ENCODE results near the gene CBFA2T3.

The CBFA2T3 gene

DNA sequence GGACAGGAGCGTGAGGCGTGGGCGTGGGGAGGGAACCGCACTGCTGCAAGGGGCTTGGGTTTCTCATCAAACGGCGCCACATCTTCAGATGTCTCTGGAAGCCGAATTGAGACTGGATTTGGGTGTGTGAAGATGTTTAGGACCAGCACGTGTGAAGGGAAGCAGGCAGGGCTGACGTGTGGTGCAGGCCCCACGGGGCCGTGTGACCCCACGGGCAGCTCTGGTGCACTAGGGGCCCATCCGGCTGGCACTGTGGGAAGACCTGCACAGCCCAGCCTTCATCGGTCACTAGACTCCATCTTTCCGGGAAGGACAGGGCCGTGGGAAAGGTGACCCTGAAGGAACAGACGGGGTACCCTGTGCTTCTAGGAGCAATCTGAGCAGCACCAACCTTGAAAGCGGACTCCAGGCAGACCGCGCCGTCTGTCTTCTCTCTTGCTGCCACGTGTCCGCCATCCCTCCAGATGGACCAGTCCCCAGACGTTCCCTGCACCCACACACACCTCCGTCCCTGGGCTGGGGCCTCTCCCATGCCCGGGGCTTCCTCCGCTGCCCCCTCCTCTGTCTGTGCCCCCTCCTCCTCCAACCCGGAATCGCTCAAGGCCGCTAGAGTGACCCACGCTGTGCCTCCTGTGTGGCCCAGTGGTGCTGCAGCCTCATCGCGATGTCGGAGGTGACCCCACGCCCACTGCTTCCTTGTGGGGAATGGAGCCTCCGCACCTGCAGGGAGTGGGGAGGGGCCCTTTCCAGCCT lies 23.4 kb upstream of the CBFA2T3 start:
- in situ Hi-C loops (cut with HindIII; ENCODE audit: low sequenced_read_pairs), result no loop called here

DNA sequence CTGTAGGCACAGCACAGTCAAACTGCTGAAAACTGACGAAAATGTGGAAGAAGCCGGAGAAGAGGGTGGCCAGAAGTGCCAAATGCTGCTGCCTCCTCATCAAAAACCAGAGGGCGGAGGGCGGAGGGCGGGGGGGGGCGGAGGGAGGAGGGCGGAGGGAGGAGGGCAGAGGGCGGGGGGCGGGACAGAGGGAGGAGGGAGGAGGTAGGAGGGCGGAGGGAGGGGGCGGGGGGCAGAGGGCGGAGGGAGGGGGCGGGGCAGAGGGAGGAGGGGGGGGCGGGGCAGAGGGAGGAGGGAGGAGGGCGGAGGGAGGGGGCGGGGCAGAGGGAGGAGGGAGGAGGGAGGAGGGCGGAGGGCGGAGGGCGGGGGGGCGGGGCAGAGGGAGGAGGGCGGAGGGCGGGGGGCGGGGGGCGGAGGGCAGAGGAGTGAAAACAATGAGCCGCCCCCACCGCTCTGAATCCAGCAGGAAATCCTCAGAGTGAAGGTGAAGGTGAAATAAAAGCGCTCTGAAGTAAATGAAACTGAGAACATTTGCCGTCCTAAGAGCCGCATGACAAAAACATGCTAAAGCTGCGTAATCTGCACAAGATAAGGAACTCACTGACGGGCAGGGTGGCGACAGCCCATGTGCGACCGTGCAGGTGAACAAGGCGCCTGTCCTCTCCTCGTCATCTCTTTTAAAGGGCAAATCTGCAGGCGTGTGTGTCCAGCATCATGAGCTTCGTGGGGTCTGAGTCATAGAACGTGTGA lies 22.6 kb upstream of the CBFA2T3 start:
- in situ Hi-C loops (cut with HindIII; ENCODE audit: low sequenced_read_pairs), result no loop called here

DNA sequence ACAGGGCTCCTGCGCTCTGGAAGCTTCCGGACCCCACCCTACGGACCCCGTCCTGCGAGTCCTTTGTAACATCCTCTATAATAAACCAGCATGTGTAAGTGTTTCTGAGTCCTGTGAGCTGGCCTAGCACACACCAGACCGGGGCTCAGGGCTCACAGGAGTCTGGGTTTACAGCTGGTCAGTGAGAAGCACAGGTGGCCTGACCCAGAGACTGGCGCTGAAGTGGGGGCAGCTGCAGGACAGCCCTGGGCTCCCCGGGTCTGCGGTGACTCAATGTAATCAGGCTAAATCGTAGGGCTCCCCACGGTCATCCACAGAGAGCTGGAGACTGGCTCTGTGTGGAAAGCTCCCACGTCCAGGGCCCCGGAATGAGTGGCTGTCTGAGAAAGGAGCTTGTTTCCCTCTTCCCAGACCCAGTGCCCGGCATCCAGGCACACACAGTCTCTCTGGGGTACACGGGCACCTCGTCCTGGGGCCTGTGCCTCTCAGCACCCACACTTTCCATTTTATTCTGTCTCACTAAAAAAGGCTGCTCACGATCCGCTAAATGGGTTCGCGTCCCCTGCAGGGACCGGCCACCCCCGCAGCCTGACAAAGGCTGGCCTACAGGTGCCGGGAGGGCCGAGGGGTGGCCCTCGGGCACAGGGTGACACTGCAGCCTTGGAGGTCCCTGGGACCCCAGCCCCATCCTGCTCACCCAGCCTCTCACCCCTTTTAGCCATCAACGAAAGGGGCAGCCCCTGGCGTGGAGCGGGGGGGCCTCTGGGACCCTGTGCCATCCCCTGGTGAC lies 18.9 kb upstream of the CBFA2T3 start:
- in situ Hi-C loops (cut with HindIII; ENCODE audit: low sequenced_read_pairs), result no loop called here

DNA sequence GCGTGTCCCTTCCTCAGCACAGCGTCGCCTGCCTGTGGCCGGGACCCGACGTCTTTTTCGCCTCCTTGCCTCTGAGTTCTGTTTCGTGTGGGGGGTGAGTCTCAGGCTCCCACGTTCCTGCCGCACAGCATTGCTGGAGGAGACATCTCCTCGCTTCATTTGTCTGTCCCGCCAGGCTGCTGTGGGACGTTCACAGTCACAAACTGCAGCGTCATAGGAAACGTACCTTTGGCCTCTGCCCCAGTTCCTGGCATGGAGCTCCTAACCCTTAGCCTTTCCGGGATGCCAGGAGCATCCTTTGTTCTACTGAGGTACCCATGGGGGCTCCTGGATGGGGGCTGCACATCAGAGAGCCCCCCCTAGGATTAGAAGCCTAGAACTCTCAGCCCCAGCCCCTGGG lies 18.2 kb upstream of the CBFA2T3 start:
- in situ Hi-C loops (cut with HindIII; ENCODE audit: low sequenced_read_pairs), result no loop called here

DNA sequence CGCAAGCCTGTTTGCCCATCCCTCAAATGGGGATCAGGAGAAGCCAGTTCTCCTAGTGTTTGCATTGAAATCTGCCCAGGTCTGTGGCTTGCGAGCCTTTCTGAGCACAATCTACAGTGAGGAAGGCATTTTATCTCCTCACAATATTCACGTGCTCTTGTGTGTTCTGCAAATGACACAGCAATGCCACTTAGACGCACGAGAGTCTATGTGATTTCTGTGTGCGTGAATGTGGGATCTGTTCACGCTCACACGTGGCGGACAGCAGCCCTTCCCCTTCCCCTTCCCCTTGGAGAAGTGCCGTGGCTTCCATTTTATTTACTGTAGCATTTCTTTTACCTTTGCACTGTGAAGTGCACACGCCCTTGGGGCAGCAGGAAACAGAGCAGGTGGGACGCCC lies 17.7 kb upstream of the CBFA2T3 start:
- in situ Hi-C loops (cut with HindIII; ENCODE audit: low sequenced_read_pairs), result no loop called here

DNA sequence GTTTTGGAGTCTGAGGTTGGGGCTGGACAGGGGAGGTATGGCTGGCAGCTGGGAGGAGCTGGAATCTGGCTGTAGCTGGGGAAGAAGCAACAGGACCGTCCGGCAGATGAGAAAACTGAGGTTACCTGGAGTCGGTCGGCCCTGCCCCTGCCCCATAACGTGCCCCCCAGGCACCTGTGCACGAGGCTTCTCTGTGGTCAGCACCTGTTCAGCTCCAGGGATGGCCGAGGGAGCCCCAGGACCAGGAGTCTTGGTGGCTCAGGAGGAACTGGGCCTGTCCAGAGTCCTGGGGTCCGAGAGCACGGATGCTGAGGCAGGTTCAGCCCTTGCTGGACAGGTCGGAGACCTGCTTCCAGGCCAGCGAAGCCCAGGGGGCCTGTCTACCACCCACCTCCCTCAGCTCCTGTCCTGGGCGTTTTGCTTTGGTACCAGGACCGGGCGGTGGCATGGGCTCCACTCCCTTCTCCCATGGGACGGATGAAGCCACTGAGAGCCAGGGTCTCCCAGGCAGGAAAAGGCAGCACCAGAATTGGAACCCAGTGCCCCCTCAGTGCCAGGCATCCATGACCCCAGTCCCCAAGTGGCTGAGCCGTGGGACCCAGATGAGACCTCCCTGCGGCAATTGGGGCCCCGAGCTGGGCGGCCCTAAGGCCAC lies 17.1 kb upstream of the CBFA2T3 start:
- in situ Hi-C loops (cut with HindIII; ENCODE audit: low sequenced_read_pairs), result no loop called here

DNA sequence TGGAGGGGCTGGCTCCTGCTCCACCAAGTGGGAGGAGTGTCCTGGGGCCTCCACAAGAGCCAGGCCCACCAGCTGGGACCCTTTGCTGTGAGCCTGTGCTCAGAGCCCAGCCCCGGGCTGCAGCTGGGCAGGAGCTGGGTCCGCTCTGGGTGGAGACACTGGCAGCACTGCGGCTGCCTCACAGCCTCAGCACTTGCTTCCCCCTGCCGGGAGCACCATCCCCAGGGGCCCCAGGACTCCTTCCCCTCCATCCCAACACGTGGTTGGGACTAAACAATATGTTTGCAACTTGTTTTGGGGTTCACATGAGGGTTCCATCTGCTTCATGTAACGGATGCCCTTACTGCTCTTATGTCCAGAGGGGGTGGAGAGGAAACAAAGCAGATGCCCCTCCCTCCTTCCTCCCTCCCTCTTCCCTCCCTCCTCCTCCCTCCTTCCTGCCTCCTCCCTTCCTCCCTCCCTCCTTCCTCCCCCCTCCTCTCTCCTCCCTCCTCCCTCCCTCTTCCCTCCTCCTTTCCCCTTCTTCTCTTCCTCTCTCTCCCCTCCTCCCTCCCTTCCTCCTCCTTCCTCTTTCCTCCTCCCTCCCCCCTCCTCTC lies 16.3 kb upstream of the CBFA2T3 start:
- in situ Hi-C loops (cut with HindIII; ENCODE audit: low sequenced_read_pairs), result no loop called here

DNA sequence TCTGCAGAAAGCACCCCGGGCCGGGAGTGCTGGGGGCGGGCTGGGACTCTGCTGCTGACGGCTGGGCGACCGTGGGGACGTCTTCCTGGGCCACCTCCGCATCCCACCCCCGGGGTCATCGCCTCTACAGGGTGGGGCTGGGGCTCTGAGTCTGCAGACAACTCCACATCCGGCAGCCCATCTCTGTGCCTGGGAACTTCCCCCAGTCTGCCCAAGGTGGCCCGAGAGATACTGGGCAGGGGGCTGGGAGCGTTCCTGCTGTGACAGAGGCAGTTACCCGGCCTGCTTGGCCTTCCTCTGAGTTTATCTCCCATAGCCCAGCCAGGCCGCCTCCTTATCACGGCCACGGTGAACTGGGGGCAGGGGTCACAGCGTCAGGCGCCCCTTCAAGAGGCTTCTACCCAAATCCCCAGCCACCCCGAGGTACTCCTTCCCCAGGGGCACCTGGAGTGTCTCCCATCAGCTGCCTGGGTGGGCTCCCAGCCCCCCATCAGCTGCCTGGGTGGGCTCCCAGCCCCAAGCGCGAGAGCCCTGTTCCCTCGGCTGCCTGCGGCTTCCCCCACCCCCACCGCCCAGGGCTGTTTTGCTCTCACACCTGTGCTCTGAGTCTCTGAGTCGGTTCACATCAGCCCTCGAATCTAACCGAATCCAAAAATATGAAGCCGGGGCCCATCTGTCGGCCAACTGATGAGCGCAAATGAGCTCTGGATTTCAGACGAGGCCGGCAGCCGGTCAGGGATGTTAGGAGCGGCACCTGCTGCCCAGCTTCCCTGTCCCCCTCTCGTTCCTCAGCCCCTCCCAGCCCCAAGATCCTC lies 15.6 kb upstream of the CBFA2T3 start:
- in situ Hi-C loops (cut with HindIII; ENCODE audit: low sequenced_read_pairs), result no loop called here

DNA sequence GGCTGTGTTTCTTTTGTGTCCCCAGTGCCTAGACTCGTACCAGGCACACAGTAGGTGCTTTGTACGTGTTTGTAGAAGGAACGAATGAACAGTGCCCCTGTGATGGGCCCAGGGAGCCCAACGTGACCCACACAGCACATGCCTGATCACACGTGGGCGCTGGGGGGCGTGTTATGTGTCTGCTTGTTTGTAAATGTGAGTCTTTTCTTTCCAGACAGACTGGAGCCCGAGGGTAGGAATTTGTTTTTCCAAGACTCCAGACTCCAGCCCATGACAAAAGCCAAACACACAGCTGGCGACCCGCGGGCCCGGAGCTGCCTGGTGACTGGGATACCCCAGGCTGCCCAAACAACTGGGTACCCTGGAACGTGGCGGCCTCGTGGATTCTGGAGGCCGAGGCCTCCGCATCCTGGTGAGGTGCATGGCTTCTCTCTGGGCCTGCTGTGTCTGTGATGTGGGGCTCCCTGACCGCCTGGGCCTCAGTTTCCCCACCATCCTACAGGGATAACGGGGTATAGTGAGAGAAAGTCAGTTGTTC lies 14.9 kb upstream of the CBFA2T3 start:
- in situ Hi-C loops (cut with HindIII; ENCODE audit: low sequenced_read_pairs), result no loop called here

DNA sequence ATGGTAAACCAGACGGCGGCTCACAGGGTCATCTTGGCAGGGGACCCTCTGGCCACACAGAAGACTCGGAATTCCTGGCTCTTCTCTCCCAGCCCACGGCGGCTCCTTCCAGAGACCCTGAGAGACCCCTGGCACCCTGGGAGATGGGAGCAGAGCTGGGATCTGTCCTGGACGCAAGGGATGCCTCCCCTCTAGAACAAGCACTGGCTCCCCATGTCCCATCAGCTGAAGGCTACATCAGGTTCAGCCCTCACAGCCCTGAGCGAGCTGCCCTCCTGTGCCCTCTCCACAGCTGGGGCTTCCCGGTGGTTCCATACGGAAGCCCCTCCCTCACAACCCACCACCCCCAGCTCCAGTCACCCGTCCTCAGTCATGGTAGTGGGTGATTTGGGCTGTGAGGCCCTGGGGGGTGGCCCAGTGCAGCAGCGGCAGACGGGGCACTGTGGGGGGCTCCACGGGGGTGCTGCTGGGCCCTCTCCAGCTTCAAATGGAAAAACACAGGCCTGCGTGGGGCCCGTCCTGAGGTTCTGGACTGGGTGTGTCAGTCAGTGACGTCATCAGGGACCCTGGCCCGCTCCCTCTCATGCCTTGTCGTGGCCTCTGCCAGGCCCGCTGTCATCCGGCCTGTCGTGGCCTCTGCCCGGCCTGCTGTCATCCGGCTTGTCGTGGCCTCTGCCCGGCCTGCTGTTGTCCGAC lies 13.0 kb upstream of the CBFA2T3 start:
- in situ Hi-C loops (cut with HindIII; ENCODE audit: low sequenced_read_pairs), result loop anchor here (5.0 kb wide), 1 partner anchor 57 kb away; no protein-coding TSS in a partner anchor

DNA sequence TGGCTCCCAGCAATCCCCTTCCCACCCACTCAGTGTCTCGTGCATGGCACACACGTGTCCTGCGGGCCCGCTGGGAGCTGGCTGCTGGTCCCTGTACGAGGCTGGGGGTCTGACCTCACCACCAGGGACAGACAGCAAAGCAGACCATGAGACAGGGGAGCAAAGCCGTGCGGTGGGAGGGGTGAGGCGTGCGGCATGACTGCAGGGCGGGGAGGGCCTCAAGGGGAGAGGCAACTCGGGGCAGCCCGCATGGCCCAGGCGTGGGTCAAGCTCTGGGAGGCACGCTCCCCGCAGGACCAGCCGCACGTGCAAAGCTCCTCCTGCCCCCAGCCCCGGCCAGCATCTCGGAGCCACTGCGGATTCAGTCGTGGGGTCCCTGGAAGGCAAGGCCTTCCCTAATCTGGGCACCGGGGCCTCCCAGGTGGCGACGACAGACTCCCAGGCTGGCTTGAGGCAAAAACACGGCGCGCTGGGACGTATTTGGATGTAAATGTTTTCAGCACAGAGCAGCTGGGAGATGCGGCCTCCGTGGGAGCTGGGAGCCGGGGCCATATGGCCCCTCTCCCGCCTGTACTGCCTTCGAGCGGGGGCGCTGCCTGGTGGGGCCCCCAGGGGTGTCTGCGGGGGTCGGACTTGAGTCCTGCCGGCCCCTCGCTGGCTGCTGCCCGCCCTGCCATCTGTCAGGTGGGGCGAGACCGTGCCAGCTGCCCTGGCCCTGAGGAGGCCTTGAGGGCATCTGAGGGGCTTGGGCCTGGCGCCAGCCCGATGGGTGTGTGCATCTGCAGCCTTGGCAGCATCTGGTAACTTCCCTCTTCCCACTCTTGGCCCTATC lies 12.2 kb upstream of the CBFA2T3 start:
- in situ Hi-C loops (cut with HindIII; ENCODE audit: low sequenced_read_pairs), result loop anchor here (5.0 kb wide), 1 partner anchor 58 kb away; no protein-coding TSS in a partner anchor

DNA sequence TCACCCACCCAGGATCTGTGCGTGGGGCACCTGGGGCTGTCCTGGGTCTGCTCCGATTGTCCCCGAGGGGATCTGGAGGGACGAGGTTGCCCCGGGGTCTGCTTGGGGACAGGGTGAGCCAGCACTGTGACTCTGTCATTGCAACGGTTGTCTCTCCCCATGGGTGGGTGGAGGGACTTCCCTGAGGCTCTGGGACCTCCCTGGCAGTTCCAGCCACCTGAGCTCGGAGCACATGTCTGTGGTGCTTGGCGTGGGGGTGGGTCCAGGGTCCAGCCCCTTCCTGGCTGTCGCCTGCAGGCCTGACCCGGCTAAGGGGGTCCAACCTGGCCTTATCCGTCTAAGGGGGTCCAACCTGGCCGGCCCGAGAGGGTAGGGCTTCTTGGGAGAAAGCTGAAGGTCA lies 8.5 kb upstream of the CBFA2T3 start:
- in situ Hi-C loops (cut with HindIII; ENCODE audit: low sequenced_read_pairs), result loop anchor here (5.0 kb wide), 1 partner anchor 62 kb away; no protein-coding TSS in a partner anchor

DNA sequence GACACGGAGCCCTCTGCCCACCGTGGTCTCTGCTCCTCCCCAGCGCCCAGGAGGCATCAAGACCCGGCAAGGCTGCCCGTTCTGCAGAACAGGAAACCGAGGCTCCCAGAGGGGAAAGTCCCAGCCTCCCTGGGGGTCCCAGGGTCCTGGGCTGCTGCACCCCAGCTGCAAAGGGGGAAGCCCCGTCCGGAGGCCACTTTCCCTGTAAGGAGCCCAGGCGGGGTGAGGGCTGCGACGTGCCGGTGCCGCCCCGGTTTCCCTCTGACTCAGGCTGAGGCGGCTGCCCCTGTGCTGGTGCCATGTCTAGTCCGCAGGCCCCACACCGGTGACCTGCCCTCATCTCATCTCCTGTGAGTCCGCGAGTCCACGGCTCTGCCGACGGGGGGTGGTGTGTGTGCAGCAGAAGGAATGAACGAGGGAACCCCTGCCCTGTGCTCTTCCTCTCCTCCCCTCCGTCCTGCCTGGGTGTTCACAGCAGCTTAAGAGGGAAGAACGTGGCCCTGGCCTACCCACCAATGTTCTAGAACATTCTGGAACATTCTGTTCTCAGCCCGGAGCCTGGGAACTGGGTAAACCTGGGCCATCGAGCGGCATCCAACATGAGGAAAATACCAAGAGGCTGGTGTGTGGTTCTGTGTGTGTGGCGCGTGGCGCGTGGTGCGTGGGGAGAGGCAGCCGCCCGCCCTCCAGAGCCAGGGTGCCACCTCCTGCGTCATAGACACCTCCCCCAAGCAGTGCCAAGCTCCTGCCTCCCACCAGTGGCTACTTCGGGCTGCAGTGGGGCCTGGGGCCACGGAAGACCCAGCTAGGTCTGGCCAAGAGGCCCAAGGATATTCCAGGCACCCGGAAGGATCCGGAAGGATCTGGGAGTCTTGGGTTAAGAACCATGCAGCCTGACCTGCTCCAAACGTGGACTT lies 7.0 kb upstream of the CBFA2T3 start:
- in situ Hi-C loops (cut with HindIII; ENCODE audit: low sequenced_read_pairs), result no loop called here

DNA sequence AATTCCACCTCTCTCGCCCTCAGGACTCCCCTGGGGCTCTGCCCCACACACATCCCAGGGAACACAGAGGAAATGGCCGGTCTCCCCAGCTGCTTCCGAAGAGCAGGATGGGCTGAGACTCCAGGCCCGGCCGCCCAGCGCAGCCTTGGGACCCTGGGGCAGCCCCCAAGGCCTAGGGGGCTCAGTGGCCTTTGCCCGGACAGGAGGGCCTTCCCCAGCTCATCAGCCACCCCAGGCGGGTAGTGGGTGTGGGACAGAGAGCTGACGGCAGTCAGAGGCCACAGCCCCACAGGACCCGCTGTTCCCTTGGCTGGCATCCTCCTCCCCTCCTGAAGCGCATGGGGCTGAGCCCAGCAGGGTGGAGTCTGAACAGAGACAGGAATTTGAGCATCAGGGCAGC lies 6.2 kb upstream of the CBFA2T3 start:
- in situ Hi-C loops (cut with HindIII; ENCODE audit: low sequenced_read_pairs), result no loop called here

DNA sequence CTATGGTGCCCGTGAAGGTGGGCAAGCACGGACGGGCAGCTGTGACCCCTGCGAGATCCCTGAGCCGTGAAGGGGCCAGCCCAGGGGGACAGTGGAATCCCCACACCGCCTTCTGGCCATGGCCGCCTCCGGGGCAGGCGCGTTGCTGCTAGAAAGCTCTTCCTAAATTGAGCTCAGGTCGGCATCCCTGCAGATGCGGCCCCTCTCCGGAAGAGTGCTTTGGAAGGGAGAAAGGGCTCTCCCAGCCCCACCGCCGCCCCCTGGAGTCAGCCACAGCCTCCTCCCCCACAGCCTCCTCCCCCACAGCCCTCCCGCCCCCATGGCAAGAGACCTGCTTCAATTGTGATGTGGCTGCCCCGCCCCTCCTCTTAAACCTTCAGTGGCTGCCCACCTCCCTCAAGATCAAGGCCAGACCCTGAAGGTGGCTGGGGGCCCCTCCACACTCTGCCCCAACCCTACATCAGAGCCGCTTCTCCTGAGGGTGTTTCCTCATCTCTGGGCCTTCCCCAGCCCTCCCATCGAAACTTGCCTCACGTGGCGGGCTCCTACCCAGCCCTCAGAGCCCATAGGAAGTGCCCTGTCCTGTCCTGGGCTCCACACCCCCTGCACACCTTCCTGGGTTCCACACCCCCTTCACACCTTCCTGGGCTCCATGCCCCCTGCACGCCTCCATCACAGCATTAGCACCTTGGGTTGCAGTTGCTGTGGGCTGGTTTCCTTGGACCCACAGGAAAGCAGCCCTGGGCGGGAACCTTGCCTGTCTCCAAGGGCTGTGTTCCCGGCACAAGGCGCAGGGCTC lies 5.5 kb upstream of the CBFA2T3 start:
- in situ Hi-C loops (cut with HindIII; ENCODE audit: low sequenced_read_pairs), result no loop called here

DNA sequence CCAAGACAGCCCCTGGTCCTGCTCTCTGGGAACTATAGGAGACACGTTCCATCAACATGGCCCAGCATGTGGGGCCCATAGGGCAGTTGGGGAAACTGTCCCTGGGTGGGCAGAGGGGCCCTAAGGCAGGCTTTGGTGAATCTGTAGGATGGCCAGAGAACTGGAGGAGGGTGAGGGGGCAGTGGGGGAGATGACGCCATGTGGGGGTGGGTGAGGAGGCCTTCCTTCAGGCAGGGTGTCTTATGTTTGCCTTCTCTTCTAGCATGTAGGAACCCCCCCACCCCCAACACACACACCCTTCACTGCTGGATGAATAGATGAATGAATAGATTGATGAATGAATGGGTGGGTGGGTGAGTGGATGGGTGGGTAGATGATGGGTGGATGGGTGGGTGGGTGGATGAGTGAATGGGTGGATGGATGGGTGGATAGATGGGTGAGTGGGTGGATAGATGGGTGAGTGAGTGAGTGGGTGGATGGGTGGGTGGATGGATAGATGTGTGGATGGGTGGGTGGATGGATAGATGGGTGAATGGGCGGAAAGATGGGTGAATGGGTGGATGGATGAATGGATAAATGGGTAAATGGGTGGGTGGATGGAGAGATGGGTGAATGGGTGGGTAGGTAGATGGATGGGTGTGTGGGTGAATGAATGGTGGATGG lies 2.5 kb upstream of the CBFA2T3 start:
- in situ Hi-C loops (cut with HindIII; ENCODE audit: low sequenced_read_pairs), result no loop called here

Measured in endothelial cell of hepatic sinusoid (primary cell).